ENCODE results near the gene COX15.

COX15 gene

DNA sequence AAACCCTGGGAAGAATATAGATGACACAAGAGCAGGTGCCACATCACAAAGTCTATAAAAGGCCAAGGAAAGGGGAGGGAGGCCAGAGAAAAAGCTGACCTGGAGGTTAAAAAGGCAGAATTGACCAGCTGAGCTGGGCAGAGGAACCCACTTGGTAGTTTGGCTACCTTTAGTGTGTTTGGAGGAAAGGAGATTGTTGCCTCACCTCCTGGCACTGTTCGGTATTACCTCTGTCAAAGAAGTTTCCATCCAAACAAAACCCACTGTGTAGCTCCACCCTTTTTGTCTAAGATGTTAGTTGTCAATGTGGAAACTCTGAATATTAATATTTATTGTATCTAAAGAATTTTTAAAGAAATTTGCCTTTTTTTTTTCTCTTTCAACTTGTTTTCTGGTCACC is 49.2 kb downstream of the COX15 start:
- DNase-seq (ENCODE audit: low spot score): no peak
- TF ChIP-seq, protein P1, sequence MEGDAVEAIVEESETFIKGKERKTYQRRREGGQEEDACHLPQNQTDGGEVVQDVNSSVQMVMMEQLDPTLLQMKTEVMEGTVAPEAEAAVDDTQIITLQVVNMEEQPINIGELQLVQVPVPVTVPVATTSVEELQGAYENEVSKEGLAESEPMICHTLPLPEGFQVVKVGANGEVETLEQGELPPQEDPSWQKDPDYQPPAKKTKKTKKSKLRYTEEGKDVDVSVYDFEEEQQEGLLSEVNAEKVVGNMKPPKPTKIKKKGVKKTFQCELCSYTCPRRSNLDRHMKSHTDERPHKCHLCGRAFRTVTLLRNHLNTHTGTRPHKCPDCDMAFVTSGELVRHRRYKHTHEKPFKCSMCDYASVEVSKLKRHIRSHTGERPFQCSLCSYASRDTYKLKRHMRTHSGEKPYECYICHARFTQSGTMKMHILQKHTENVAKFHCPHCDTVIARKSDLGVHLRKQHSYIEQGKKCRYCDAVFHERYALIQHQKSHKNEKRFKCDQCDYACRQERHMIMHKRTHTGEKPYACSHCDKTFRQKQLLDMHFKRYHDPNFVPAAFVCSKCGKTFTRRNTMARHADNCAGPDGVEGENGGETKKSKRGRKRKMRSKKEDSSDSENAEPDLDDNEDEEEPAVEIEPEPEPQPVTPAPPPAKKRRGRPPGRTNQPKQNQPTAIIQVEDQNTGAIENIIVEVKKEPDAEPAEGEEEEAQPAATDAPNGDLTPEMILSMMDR (IDR thresholded peaks at IDR 0.05; ENCODE audit: extremely low read depth, insufficient read depth, missing control alignments): no peak
- in situ Hi-C loops (cut with MboI; ENCODE audit: low pct_unique_long_range_greater_than_20kb, low sequenced_read_pairs, unreplicated experiment): no loop called here
